ENCODE results near the gene EDNRB.

EDNRB gene

DNA sequence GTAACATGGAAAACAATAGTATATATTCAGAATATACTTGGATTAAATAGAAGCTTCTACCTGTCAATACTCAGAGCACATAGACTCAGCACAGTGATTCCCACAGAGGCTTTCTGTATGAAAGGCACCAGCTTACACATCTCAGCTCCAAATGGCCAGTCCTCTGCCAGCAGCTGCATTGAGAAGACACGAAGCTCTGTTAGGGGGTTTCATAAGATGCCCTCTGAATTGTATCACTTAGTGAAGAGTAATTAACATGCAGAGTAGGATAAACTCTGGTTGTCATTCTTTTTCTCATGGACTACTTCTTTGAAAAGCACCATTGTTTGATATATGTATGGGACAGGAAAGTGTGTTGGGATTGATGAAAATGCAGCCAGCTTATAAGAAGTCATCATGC, 15.2 kb downstream of the EDNRB start:
- no peak overlapping the region for H3K4me3 ChIP-seq (ENCODE audit: control insufficient read depth, low read depth, low read length)
- TF ChIP-seq, protein P1, sequence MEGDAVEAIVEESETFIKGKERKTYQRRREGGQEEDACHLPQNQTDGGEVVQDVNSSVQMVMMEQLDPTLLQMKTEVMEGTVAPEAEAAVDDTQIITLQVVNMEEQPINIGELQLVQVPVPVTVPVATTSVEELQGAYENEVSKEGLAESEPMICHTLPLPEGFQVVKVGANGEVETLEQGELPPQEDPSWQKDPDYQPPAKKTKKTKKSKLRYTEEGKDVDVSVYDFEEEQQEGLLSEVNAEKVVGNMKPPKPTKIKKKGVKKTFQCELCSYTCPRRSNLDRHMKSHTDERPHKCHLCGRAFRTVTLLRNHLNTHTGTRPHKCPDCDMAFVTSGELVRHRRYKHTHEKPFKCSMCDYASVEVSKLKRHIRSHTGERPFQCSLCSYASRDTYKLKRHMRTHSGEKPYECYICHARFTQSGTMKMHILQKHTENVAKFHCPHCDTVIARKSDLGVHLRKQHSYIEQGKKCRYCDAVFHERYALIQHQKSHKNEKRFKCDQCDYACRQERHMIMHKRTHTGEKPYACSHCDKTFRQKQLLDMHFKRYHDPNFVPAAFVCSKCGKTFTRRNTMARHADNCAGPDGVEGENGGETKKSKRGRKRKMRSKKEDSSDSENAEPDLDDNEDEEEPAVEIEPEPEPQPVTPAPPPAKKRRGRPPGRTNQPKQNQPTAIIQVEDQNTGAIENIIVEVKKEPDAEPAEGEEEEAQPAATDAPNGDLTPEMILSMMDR (IDR thresholded peaks at IDR 0.05; ENCODE audit: control insufficient read depth, insufficient read depth, low read depth, low read length, missing control alignments), result no peak
- DNase-seq (ENCODE audit: low read depth), result no peak

DNA sequence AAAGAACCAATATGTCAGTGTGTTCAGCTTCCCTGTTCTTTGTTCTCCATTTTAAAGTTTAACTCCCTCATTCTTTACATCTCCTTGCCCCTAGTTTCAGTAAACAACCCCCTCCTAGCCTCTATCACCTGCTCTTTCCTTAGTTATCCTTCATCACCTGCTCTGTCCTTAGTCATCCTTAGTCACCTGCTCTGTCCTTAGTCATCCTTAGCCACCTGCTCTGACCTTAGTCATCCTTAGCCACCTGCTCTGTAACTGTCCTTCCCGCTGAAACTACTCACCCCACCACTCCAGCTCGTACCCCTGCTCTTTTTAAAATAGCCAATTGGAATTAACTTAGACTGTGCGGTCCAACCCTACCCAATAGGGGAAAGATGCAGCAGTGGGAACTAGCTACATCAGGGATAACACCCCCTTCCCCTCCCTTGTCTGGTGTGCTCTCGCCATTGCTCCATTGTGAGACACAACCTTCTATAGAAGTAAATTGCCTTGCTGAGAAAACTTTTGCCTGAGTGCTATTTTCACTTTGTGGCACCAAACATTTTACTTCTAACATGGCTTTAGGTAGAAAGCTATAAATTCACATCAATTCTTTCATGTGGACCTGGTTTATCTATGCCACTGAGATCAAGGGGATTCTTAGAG, 16.2 kb downstream of the EDNRB start:
- no peak for DNase-seq (ENCODE audit: low read depth)
- no peak overlapping the region for H3K4me3 ChIP-seq (ENCODE audit: control insufficient read depth, low read depth, low read length)
- TF ChIP-seq, protein P1 (IDR thresholded peaks at IDR 0.05; ENCODE audit: control insufficient read depth, insufficient read depth, low read depth, low read length, missing control alignments), result no peak

DNA sequence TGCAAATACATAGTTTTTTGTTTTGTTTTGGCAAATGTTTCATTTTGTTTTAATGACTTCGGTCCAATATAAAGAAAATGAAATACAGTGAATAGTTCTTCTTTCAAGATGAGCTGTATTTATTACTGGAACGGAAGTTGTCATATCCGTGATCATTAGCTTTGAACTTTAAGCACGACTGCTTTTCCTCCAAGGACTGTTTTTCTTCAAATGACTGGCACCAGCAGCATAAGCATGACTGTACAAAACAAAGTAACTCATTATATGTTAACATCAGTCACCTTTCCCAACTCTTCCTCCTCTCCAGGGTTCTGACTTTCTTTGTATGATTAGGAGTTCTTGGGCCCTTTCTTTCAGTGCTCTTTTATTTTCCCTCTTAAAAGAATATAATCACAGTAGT, 20.5 kb downstream of the EDNRB start:
- H3K4me3 ChIP-seq (ENCODE audit: control insufficient read depth, low read depth, low read length), result no peak overlapping the region
- TF ChIP-seq, protein P1 (IDR thresholded peaks at IDR 0.05; ENCODE audit: control insufficient read depth, insufficient read depth, low read depth, low read length, missing control alignments), result no peak
- no peak for DNase-seq (ENCODE audit: low read depth)

DNA sequence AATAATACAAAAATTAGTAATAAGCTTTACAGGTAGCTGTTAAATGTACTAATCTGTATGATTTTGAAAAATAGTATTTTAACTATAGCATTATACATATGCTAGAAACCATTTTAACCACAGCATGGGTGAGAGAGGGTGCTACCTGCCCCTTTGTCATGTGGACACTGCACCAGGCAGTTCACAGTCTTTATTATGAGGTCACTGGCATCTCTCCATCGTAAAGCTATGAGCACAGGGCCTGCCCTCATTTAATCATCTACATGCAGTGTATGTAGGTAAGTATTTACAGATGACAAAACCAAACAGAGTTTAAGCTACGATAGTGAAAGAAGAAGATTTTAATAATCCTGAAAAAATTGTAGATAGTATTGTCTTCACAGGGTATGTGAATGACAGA, 21.7 kb downstream of the EDNRB start:
- DNase-seq (ENCODE audit: low read depth), result no peak
- H3K4me3 ChIP-seq (ENCODE audit: control insufficient read depth, low read depth, low read length), result no peak overlapping the region
- TF ChIP-seq, protein P1 (IDR thresholded peaks at IDR 0.05; ENCODE audit: control insufficient read depth, insufficient read depth, low read depth, low read length, missing control alignments), result no peak

DNA sequence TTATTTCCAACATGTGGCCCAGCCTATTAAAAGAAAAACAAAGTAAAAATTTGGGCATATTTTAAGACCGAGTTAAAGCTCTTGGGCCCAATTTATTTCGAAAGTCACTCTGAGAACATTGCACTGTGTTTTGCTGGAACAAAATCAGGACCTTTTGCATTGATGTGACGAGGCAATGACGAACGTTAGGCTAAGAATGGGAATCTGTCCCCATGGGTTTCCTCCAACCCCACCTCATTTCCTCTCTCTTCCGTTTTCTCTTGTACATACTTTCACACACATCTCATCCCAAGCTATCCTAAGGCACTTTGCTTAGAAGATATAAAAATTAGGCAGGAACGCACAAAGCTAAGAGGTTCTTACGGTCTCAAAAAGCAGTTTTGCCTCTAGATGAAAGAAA, 22.1 kb downstream of the EDNRB start:
- TF ChIP-seq, protein P1 (IDR thresholded peaks at IDR 0.05; ENCODE audit: control insufficient read depth, insufficient read depth, low read depth, low read length, missing control alignments), result no peak
- no peak overlapping the region for H3K4me3 ChIP-seq (ENCODE audit: control insufficient read depth, low read depth, low read length)
- no peak for DNase-seq (ENCODE audit: low read depth)

DNA sequence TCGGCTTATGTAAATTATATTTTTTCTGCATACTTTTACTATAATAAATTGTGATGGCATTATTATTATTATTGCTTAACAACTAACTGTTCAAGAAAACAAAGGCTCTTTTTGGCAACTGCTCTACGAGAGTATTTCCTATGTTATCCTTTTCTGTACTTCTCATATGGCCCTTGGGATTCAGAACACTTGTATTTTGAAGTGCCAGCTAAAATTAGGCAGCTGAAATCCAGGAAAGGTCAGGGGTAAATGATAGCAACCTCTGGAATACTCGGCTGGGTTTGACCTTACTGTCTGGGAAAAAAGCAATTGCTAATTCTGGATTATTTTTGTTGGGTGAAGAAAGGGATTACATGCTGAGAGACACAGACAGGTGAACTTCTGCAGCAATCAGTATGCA, 23.9 kb downstream of the EDNRB start:
- DNase-seq (ENCODE audit: low read depth), result no peak
- TF ChIP-seq, protein P1 (IDR thresholded peaks at IDR 0.05; ENCODE audit: control insufficient read depth, insufficient read depth, low read depth, low read length, missing control alignments), result no peak
- no peak overlapping the region for H3K4me3 ChIP-seq (ENCODE audit: control insufficient read depth, low read depth, low read length)

All from AG09309 (cell line).